Measurements from ENCODE around the gene USP43.

The USP43 gene

DNA sequence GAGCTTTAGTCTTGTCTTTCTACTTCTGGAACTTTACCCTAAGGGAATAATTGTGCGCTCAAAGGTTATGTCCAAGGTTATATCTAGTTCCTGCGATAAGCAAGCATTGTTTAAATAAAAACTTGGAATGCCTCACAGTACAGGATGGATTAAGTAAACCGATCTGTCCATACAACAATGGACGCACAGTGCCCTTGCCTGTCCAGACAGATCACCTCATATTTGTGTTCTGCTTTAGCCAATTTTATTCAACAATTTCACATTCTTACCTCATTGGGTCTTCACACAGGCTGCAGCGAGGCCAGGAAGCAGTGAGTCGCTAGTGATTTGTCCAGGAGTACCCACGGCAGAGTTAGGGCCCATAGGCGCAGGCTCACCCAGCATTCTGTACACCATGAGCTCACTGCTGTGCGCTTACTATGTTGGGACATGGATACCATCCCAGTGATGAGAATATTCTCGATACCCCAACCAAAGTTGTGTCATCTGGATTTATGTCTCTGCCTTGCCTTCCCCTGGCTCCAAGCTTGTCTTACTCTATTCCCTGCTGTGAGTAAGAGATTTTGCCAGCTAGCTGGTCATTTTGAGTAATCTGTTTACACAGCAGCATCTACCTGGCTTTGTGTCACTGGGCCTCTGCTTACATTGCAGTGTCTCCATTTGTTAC is 39.8 kb downstream of the USP43 start:
- TF ChIP-seq GATA3 (IDR thresholded peaks at IDR 0.05; ENCODE audit: low read depth, low read length) (no peak), GATA2 (IDR thresholded peaks at IDR 0.05; ENCODE audit: low read depth, low read length) (no peak)

DNA sequence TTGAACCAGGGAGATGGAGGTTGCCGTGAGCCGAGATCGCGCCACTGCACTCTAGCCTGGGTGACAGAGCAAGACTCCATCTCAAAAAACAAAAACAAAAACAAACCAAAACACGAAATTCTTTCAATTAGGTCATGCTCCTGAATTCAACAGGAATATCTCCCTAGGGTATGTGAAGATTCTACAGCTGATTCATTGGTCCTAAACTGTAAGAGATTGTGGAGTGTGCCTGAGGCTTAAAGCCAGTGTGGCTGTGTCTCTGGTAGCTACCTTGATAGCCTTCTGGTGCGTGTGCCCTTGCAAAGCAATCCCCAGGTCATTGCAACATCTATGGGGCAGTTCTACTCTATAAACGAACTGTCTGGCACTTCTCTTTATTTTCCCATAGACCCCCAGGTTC is 48.4 kb downstream of the USP43 start:
- TF ChIP-seq GATA2 (IDR thresholded peaks at IDR 0.05; ENCODE audit: low read depth, low read length) (no peak), GATA3 (IDR thresholded peaks at IDR 0.05; ENCODE audit: low read depth, low read length) (no peak)

DNA sequence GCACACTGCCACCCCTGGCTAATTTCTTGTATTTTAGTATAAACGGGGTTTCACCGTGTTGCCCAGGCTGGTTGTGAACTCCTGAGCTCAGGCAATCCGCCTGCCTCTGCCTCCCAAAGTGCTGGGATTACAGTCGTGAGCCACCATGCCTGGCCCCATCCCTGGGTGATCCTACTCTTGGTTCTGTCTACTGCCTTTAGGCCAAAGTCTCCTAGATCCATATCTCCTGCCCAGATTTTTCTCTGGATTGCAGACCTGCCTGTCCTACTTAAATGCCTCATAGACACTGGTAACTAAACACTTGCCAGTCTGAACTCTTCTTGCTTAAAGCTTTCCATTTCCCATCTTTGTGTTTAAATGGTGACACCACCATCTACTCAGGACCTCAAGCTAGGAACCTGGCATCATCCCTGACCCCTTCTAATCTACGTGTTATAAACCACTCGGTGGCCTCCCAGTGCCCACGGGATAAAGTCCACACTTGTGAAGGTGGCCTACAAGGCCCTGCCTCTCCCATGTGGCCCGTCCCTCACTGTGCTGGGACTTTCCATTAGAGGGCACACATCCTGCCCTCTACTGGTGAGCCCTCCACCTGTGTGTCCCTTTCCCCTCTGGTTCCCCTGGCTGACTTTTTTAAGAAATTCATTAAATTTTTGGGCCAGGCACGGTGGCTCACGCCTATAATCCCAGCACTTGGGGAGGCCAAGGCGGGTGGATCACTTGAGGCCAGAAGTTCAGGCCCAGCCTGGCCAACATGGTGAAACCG is 51.1 kb downstream of the USP43 start:
- TF ChIP-seq GATA3 (IDR thresholded peaks at IDR 0.05; ENCODE audit: low read depth, low read length) (no peak), GATA2 (IDR thresholded peaks at IDR 0.05; ENCODE audit: low read depth, low read length) (no peak)

DNA sequence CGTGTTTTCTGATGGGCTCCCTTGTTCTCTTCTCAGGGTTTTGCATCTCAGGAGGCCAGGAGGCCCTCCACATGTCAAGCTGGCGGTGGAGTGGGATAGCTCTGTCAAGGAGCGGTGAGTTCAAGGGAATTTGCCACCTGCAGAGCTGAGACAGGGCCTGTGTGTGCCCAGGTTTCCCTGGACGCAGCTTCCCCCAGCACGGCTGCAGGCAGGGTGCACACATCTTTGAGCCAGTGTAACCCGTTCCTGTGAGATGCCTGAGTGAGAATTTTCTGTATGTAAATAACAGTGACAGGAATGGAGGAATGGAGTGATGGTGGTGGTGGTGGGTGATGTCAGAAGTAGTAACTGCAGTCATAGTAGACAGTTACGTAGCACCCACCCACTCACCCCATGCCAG is 54.8 kb downstream of the USP43 start:
- TF ChIP-seq GATA3 (IDR thresholded peaks at IDR 0.05; ENCODE audit: low read depth, low read length) (no peak), GATA2 (IDR thresholded peaks at IDR 0.05; ENCODE audit: low read depth, low read length) (no peak)

DNA sequence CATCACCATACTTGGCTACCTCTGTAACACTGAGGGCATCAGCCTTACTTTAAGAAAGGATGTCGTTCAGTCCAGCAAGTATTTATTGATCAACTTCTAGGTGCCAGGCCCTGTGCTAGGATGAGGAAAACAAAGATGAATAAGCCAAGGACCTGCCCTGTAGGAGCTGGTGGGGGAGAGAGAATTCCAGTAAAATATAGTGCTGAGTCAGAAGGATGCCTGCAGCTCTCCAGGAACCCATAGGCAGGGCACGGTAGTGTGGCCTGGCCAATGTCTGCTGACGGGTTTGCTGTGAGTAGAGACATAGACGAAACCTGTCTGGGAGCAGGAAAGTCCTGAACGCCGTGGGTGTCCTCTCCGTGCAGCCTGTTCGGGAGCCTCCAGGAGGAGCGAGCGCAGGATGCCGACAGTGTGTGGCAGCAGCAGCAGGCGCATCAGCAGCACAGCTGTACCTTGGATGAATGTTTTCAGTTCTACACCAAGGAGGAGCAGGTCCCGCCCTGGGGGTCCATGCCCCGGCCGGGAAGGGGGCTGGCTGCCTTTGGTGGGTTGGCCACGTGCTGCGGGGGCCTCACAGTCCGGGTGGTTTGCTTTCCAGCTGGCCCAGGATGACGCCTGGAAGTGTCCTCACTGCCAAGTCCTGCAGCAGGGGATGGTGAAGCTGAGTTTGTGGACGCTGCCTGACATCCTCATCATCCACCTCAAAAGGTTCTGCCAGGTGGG is 55.6 kb downstream of the USP43 start:
- no peak for TF ChIP-seq GATA3 (IDR thresholded peaks at IDR 0.05; ENCODE audit: low read depth, low read length)

DNA sequence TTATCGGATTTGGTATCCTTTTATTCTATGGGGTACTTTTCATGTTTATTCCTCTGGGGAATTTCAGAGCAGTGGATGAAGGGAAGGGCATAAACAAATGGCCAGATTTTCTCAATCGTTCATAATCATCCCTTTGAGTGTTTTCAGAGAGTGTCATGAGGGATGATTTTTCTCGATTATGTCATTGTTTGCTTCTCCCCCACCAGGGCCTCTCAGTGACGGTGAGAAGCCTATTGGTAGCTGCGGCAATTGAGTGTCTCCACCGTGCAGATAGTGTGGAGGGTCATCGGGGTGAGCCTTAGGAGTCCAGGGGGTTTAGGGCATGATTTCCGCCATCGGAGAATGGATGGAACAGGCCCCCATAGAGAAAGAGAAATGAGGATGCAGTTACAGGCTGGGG is 57.2 kb downstream of the USP43 start:
- TF ChIP-seq GATA2 (IDR thresholded peaks at IDR 0.05; ENCODE audit: low read depth, low read length): no peak
- TF ChIP-seq GATA3 (IDR thresholded peaks at IDR 0.05; ENCODE audit: low read depth, low read length): no peak

DNA sequence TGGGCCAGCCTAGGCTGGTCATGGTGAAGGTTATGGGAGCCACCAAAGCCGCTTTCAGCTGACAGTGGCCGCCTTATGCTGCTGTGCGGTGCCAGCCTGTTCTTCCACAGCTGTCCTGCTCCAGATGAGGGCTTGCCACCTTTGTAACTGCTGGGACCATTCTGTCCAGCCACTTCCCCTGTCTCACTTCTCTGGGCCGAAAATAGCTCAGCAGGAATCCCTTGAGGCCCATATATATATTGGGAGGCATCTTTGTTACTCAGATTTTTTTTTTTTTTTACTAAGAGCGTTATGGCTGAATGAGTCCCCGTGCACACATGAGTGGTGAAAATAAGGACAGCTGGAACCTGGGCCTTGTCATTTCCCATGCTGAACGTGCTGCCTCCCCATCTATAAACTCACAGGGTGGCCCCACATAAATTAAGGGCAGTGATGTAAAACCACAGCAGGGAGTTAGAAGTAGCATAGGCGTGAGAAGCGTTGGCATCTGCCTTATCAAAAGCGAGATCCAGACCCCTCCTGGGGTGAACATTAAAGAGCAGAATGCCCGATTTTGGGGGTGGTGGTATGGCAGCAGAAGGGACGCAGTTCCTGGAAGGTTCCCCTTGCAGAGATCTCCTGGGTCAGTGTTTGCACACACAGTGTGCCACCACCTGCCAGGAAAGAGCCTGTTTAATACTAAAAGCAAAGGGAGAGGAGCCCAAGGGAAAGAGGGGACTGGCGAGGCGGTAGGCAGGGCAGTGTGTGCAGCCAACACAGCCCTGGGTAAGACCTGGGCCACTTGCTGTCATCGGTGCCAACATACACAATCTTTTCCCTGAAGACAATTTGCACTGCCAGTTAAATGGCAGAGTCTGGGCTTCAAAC is 57.8 kb downstream of the USP43 start:
- TF ChIP-seq GATA3 (IDR thresholded peaks at IDR 0.05; ENCODE audit: low read depth, low read length) (no peak), GATA2 (IDR thresholded peaks at IDR 0.05; ENCODE audit: low read depth, low read length) (no peak)

DNA sequence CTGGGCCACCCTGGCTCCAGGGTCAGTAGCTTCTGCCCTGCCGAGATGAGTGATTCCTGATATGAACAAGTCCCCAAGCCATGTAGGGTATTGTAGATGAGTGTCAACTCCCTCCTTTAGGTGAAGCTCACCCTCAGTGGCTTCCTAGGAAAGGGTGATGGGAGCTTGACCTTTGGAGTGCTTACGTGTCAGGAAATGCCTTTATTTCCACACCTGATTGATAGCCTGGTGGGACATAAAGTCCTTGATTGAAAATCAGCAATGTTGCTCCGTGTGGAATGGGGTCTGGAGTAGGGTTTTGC is 58.4 kb downstream of the USP43 start:
- no peak for TF ChIP-seq GATA2 (IDR thresholded peaks at IDR 0.05; ENCODE audit: low read depth, low read length)
- no peak for TF ChIP-seq GATA3 (IDR thresholded peaks at IDR 0.05; ENCODE audit: low read depth, low read length)

DNA sequence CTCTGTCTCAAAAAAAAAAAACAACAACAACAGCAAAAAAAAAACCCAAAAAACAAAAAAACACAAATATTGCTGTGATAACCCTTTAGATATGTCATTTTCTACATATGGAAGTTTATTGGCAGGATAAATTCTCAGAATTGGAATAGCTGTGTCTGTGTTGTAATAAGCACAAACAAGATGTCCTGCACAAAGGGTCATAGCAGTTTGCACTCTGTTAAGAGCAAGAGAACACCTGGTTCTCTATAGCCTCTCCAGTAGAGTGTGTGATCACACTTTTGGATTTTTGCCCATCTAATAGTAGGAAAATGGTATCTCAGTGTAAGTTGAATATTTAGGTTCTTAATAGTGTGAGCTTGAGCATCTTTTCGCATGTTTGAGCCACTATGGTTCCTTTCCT is 60.4 kb downstream of the USP43 start:
- TF ChIP-seq GATA2 (IDR thresholded peaks at IDR 0.05; ENCODE audit: low read depth, low read length) (no peak), GATA3 (IDR thresholded peaks at IDR 0.05; ENCODE audit: low read depth, low read length) (no peak)

DNA sequence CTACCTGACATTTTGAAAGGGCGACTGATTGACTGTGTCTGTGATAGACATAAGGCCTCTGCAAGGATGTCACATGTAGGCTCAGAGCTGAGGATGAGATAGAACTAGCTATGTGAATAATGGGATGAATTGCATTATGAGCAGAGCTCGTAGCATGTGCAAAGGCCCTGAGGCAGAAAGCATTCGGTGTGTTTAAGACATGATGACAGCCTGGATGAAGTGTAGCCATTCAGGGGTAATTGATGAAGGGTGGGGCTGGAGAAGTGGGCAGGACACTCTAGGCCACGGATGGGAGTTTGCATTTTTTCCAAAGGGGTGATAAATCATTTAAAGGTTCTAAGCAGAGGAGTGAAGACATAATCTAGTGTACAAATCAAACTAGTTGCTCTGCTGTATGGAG is 62.6 kb downstream of the USP43 start:
- TF ChIP-seq GATA3 (IDR thresholded peaks at IDR 0.05; ENCODE audit: low read depth, low read length): no peak
- no peak for TF ChIP-seq GATA2 (IDR thresholded peaks at IDR 0.05; ENCODE audit: low read depth, low read length)

DNA sequence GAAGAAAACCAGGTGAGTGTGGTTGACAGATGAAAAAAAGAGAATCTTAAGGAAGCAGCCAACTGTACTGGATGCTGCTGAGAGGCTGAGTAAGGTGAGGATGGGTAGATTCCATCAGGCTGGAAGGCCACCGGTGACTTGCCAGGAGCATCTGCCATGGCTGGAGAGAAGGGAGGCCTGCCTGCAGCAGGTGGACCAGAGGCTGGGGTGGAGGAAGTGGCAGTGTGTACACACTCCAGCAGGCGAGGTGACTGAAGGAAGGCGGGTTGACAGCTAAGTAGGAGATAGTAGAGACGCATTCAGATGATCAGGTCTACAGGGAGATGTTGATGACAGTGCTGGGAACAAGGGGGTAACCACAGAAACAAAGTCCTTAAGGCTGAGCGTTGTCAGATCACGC is 69.5 kb downstream of the USP43 start:
- TF ChIP-seq GATA2 (IDR thresholded peaks at IDR 0.05; ENCODE audit: low read depth, low read length): no peak
- no peak for TF ChIP-seq GATA3 (IDR thresholded peaks at IDR 0.05; ENCODE audit: low read depth, low read length)

DNA sequence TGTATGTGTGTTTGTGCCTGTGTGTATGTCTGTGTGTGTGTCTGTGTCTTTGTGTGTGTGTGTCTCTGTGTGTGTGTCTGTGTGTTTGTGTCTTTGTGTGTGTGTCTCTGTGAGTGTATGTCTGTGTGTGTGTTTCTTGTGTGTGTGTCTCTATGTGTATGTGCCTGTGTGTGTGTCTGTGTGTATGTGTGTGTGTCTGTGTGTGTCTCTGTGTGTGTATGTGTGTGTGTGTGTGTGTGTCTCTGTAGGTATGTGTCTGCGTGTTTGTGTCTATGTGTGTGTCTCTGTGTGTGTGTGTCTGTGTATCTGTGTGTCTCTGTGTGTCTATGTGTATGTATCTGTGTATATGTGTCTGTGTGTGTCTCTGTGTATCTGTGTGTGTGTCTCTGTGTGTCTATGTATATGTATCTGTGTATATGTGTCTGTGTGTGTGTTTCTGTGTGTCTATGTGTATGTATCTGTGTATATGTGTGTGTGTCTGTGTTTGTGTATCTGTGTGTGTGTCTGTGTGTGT is 70.2 kb downstream of the USP43 start:
- TF ChIP-seq GATA2 (IDR thresholded peaks at IDR 0.05; ENCODE audit: low read depth, low read length): no peak

DNA sequence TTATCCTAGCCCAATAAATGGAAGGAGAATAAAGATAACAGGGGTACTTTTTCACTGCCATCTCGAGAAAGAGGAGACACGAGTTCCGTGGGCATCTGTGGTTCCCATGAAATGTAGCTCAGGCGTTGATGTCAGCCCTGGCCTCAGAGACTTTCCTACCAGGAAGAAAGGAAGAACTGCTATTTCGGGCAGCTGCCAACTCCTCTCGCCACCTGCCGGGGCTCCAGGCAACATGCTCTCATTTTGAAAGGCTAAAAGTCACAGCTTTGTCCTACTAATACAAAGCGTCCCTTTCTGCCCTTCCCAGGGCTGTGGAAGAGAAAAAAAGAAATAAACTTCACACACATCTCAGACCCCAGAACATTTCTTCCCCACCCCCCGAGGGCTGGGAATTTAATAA is 80.3 kb downstream of the USP43 start:
- TF ChIP-seq GATA3 (IDR thresholded peaks at IDR 0.05; ENCODE audit: low read depth, low read length): no peak
- no peak for TF ChIP-seq GATA2 (IDR thresholded peaks at IDR 0.05; ENCODE audit: low read depth, low read length)

DNA sequence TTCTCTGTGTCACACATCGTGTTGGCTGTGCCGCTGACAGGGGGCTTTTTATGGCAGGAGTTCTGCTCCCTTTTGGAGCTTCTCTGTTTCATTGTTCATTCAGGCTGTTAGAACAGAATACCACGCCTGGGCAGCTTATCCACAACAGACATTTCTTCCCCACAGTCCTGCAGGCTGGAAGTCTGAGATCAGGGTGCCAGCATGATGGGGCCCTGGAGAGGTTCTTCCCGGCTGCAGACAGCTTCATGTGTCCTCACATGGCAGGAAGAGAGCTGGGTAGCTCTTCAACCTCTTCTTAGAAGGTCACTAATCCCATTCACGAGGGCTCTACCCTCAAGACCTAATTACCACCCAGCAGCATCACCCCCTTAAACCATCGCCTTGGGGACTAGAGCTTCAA is 81.0 kb downstream of the USP43 start:
- no peak for TF ChIP-seq GATA3 (IDR thresholded peaks at IDR 0.05; ENCODE audit: low read depth, low read length)
- no peak for TF ChIP-seq GATA2 (IDR thresholded peaks at IDR 0.05; ENCODE audit: low read depth, low read length)
